Activated naive CD8-positive, alpha-beta T cell treated with anti-CD3 and anti-CD28 coated beads for 36 hours (primary cell): Measurements from ENCODE around the gene TNP2. TPM values are rescaled to one million over a fixed set of nuclear protein-coding genes. Genes with fewer than 3 reads are reported as not detected.

Source experiments
- DNase-seq: peaks from one replicate; pipeline ENCODE4 v3.0.0; 2021
- H3K27ac Mint-ChIP-seq: one replicate; pipeline ENCODE4 v1.8.0; 2022; ENCODE audit warnings: mild to moderate bottlenecking, moderate library complexity, mixed read lengths
- H3K27me3 Mint-ChIP-seq: one replicate; pipeline ENCODE4 v1.8.0; 2022; ENCODE audit warnings: mild to moderate bottlenecking, mixed read lengths
- H3K36me3 Mint-ChIP-seq: one replicate; pipeline ENCODE4 v1.8.0; 2021; ENCODE audit warnings: mild to moderate bottlenecking, mixed read lengths
- H3K4me1 Mint-ChIP-seq: one replicate; pipeline ENCODE4 v1.8.0; 2021; ENCODE audit warnings: mixed read lengths
- H3K4me3 Mint-ChIP-seq: one replicate; pipeline ENCODE4 v1.8.0; 2022; ENCODE audit warnings: mild to moderate bottlenecking, moderate library complexity, mixed read lengths
- H3K9me3 Mint-ChIP-seq: one replicate; pipeline ENCODE4 v1.8.0; 2022; ENCODE audit warnings: mixed read lengths
- total RNA-seq, 2 experiments: library from RNA; stranded (reverse); gene quantifications; one replicate each; pipeline ENCODE4 v1.2.3, GENCODE V29; 2021

The TNP2 gene
- total RNA-seq, 2 experiments from 2014 or later = not detected

DNA sequence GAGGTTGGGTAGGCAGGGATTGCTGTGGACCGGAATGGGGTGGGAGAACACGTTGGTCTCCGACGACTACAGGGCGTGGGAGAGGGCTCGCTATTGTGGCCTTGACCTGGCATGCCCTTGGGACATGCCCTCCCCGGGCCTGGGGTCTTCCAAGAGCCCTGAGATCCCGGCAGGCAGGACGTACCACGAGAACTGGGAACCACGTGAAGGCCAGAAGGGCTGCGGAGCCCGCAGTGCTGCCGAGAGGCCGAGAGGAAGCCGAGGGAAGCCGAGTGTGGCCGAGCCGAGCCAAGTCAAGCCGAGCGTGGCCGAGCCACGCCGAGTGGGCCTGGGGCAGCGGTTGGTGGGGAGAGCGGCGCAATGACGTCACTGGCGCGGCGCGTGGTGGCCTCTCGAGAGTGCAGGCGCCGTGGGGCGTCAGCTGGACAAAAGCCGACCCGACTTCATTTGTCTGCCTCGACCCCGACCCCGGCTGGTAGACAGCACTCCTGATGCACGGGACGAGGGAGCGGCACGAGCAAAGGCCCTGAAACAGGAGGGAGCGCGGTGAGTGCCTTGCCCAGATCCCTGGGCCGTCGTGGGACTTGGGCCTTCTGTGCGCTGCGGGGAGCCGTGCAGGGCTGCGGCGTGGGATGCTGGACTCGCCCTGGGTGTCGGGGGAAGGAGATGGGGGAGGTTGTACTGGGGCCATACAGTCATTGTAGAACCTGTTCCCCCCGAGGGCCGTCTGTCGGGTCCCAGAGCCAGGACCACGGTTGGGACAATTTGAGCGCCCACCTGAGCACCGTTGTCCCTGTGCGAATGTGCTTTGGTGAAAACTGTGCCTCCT lies 19.7 kb downstream of the TNP2 start:
- no peaks in the 10 kb centered on the region for H3K27me3 Mint-ChIP-seq
- H3K27ac Mint-ChIP-seq = peak overlapping the region; percentile 29
- no peak for DNase-seq
- H3K36me3 Mint-ChIP-seq = peaks cover 43% of the 10 kb centered on the region
- no peak overlapping the region for H3K4me3 Mint-ChIP-seq
- peaks cover 46% of the 10 kb centered on the region for H3K4me1 Mint-ChIP-seq
- no peaks in the 10 kb centered on the region for H3K9me3 Mint-ChIP-seq

DNA sequence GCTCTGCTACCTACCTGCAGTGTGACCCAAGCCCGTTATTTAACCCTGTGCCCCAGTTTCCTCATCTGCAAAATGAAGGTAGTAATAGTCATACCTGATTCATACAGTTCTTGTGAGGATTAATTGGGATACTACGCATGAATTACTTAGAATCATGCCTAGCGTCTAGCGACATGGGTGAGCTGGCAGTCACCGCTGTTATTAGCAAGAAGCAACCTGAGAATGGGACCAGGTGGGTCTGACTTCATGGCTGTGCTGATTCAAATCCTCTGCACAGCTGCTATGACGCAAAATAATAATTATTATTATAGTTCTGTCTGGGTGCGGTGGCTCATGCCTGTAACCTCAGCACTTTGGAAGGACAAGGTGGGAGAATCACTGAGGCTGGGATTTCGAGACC lies 21.0 kb downstream of the TNP2 start:
- no peak for DNase-seq
- Mint-ChIP-seq H3K36me3 (peaks cover 32% of the 10 kb centered on the region), H3K27ac (no peak overlapping the region), H3K4me1 (peaks cover 40% of the 10 kb centered on the region), H3K4me3 (no peak overlapping the region), H3K27me3 (no peaks in the 10 kb centered on the region), H3K9me3 (no peaks in the 10 kb centered on the region)

DNA sequence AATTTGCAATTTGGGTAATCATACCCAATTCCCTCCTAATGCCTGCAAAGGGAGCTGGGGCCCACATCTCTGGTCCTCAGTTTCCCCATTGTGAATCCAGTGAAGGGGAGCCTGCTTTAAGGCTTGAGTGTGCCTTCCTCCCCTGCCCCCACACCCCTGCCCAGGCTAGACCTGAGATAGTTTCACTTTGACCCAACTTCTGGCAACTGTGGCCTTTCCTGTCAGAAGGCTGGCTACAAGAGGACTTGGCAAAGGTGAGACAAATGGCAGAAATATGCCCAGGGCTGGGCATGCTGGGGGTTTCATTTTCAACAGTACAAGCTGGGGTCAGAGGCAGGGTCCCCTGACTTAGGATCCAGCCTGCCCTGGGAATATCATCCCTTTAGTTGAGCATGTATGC lies 23.1 kb downstream of the TNP2 start:
- Mint-ChIP-seq H3K4me3 (no peak overlapping the region), H3K27me3 (no peaks in the 10 kb centered on the region), H3K27ac (no peak overlapping the region), H3K36me3 (peaks cover 14% of the 10 kb centered on the region), H3K9me3 (no peaks in the 10 kb centered on the region), H3K4me1 (peaks cover 26% of the 10 kb centered on the region)
- DNase-seq = peak; percentile 27

DNA sequence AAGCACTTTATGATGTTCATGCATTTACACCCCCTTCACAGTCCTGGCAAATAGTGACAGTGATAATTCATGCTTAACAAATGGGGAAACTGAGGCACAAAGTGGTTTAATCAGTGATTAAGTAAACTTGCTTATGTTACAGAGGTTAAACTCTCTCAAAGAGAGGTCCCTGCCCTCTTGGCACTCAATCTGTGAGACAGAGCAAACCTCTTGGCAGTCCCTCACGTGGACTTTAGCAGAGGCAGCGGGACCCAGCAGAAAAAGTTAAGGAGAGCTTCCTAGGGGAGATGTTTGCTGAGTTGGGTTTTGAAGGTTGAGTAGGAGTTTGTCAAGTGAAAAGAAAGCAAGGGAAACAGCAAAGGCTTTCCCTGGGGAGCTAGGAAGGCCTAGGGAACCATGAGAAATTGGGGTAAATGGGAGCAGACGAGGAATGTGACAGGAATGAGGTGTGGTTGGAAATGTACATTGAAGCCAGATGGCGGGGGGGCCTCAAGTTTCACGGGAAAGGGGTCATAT lies 23.8 kb downstream of the TNP2 start:
- DNase-seq = no peak
- Mint-ChIP-seq H3K9me3 (no peaks in the 10 kb centered on the region), H3K27ac (no peak overlapping the region), H3K27me3 (no peaks in the 10 kb centered on the region), H3K4me3 (no peak overlapping the region), H3K36me3 (peaks cover 7% of the 10 kb centered on the region), H3K4me1 (peaks cover 27% of the 10 kb centered on the region)

DNA sequence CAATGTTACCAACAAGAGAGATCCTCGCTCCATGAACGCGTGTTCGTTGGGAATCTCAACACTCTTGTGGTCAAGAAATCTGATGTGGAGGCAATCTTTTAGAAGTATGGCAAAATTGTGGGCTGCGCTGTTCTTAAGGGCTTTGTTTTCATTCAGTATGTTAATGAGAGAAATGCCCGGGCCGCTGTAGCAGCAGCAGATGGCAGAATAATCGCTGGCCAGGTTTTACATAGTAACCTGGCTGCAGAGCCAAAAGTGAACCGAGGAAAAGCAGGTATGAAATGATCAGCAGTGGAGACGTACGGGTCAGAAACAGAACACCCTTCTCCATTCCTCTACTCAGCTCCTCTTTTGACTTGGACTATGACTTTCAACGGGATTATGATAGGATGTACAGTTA lies 26.5 kb downstream of the TNP2 start:
- no peaks in the 10 kb centered on the region for H3K9me3 Mint-ChIP-seq
- no peak overlapping the region for H3K27ac Mint-ChIP-seq
- DNase-seq = no peak
- H3K36me3 Mint-ChIP-seq = peaks cover 2% of the 10 kb centered on the region
- H3K4me3 Mint-ChIP-seq = no peak overlapping the region
- no peaks in the 10 kb centered on the region for H3K27me3 Mint-ChIP-seq
- H3K4me1 Mint-ChIP-seq = peaks cover 39% of the 10 kb centered on the region

DNA sequence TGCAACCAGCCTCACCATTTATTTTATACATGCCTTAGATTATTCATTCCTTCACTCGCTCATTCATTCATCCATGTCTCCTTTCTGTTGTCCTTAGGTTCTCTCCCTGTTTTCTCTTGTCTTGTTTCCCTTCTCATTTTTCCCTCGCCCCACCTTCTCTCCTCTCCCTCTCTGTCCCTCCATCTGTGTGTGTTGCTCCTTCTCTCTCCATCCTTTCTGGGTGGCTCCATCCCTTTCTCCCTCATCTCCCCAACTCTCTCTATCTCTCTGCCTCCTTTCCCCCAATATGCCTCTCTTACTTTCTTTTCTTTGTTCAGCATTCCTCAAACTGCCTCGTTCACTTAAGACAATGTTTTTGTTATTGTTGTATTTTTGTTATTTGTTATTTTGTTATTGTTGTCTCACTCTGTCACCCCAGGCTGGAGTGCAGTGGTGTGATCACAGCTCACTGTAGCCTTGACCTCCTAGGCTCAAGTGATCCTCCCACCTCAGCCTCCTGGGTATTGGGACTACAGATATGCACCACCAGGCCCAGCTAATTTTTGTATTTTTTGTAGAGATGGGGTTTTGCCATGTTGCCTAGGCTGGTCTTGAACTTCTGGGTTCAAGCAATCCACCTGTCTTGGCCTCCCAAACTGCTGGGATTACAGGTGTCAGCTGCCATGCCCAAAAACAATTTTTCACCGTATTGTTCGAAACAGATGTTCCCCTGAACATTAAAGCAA lies 27.5 kb downstream of the TNP2 start:
- no peak overlapping the region for H3K27ac Mint-ChIP-seq
- H3K36me3 Mint-ChIP-seq = no peaks in the 10 kb centered on the region
- no peak for DNase-seq
- no peaks in the 10 kb centered on the region for H3K9me3 Mint-ChIP-seq
- no peaks in the 10 kb centered on the region for H3K27me3 Mint-ChIP-seq
- H3K4me1 Mint-ChIP-seq = peaks cover 42% of the 10 kb centered on the region
- no peak overlapping the region for H3K4me3 Mint-ChIP-seq

DNA sequence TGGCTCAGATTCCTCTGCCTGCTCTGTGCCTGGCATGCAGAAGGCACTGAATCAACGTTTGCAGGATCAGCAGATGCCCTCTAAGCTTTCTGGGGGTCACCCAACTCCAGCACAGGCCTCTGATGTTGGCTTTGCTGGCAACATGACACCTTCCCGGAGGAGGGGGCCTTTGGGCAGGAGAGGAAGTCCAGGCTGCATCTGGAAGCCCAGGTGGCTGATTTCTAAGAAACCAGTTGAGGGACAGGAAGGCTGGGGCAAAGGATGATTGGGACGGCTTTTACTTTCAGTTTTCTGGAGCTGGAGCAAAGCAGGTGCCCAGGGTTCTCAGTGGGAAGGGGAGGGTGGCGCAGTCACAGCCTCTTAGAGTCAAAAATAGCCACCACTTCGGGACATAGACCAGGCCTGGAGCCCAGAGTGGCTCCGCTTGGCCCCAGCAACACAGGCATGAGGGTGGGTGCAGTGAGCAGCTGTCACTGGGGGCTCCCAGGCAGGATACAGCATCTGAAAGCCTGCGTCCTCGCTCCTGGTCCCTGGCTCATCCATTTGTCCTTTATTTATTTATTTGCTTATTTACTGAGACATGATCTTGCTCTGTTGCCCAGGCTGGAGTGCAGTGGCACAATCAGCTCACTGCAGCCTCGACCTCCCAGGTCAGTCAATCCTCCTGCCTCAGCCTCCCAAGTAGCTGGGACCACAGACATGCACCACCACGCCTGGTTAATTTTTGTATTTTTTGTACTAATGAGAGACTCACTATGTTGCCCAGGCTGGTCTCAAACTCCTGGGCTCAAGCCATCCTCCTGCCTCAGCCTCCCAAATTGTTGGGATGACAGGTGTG lies 28.3 kb downstream of the TNP2 start:
- no peak for DNase-seq
- Mint-ChIP-seq H3K27ac (peak overlapping the region; percentile 72), H3K4me3 (no peak overlapping the region)

DNA sequence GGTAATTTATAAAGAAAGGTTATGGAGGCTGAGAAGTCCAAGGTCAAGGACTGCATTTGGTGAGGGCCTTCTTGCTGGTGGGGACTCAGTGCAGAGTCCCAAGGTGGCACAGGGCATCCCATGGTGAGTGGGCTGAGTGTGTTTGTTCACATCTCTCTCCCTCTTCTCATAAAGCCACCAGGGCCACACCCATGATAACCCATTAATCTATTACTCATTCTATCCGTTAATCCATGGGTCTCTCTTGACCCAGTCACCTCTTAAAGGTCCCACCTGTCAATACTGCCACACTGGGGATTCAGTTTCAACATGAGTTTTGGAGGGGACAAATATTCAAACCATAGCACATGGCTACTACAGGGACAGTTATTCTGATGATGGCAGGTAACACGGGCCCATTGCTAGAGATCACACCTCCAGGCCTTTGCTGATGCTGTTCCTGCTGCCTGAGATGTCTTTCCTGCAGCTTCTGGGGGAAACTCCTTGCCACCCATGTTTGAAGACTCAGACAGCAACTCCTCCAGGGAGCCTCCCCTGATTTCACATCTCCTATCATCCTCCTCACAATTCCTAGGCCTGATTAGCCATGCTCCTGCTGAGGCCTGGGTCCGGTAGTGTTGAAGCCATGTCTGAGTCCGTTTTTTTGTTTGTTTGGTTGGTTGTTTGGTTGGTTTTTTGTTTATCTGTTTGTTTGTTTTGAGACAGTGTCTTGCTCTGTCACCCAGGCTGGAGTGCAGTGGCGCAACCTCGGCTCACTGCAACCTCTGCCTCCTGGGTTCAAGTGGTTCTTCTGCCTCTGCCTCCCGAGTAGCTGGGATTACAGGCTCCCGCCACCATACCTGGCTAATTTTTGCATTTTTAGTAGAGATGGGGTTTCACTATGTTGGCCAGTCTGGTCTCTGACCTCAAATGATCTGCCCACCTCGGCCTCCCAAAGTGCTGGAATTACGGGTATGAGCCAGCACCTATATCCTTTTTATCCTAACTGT lies 29.2 kb downstream of the TNP2 start:
- Mint-ChIP-seq H3K36me3 (no peaks in the 10 kb centered on the region), H3K4me3 (no peak overlapping the region), H3K4me1 (peaks cover 39% of the 10 kb centered on the region), H3K27ac (peak overlapping the region; percentile 72), H3K9me3 (no peaks in the 10 kb centered on the region), H3K27me3 (no peaks in the 10 kb centered on the region)
- DNase-seq = no peak

More for the DNA sequence above, 28.3 kb downstream of the TNP2 start:
- no peaks in the 10 kb centered on the region for H3K36me3 Mint-ChIP-seq
- H3K27me3 Mint-ChIP-seq = no peaks in the 10 kb centered on the region
- H3K9me3 Mint-ChIP-seq = no peaks in the 10 kb centered on the region
- H3K4me1 Mint-ChIP-seq = peaks cover 42% of the 10 kb centered on the region

DNA sequence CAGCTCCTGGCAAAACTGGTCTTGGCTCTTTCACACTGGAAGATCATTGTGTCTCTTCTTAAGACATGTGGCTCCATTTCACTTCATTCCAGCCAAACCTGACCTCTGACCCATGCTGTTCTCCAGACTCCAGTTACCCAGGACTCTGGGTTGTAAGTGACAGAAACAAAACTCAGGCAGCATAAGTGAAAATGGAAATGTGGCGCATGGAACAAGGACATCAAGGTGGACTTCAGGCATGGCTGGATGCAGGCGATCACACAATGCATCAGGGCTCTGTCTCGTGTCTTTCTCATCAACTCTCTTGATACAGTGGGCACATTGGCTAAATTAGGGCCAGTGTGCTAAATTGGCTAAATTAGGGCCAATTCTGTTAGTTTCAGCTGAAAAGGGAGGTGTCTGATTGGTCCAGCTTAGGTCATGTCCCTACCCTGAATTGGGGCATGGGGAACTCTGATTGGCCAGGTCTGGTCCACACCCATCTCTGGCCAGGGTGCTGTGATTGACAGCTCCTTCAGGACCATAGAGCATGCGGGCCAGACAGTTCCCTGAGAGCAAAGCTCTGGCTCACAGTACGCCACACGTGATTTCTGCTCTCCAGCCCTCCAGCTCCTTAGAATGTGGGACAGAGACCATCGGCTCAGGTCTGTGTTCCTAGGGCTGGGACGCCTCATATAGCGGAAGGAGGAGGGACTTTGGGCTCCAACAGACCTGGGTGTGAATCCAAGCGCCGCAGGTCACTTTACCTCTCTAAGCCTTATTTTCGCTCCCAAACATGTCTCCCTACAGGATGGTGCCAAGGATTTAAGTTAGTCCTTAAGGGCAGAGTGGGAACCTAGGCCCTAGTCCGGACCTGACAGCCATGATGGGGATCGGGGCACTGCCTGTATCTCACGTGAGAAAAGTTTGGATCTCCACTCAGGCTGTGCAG lies 30.6 kb downstream of the TNP2 start:
- no peak for DNase-seq
- no peak overlapping the region for H3K4me3 Mint-ChIP-seq
- no peaks in the 10 kb centered on the region for H3K27me3 Mint-ChIP-seq
- H3K36me3 Mint-ChIP-seq = no peaks in the 10 kb centered on the region
- H3K27ac Mint-ChIP-seq = no peak overlapping the region
- H3K4me1 Mint-ChIP-seq = peaks cover 51% of the 10 kb centered on the region
- no peaks in the 10 kb centered on the region for H3K9me3 Mint-ChIP-seq

DNA sequence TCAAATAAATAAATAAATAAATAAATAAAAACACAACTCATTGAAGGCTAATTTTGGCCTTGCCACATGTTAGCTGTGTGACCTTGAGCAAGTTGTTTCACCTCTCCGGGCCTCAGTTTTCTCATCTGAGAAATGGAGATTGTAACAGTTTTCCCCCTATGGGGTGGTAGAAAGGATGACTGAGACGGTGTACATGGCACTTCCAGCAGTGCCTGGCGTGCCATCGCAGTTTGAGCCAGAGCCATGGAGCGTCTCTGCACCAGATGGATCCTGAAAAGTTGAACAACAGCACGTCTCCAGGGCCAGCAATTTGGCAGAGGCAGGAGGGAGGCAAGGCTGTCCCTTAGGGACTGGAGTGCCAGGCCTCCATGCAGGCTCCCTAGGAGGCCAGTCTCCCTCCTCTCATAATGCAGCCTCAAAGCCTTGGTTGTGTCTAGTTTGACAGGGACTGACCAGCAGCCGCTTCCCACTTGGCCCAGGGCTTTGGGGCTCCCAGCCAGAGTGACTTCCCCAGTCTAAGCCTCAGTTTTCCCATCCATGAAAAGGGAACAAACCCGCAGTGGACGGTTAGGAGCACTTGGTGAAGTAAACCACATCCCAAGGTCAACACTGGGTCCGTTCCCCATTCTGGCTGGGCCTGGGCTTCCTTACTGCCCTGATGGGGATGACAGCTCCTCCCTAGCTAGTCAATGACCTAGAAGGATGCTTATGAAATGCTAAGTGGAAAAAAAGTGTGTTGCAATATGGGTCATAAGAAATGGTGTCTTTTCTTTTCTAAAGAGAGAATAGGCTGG lies 32.5 kb downstream of the TNP2 start:
- Mint-ChIP-seq H3K4me3 (no peak overlapping the region), H3K27me3 (no peaks in the 10 kb centered on the region), H3K9me3 (no peaks in the 10 kb centered on the region), H3K4me1 (peaks cover 65% of the 10 kb centered on the region), H3K27ac (peak overlapping the region; percentile 34), H3K36me3 (no peaks in the 10 kb centered on the region)
- no peak for DNase-seq

DNA sequence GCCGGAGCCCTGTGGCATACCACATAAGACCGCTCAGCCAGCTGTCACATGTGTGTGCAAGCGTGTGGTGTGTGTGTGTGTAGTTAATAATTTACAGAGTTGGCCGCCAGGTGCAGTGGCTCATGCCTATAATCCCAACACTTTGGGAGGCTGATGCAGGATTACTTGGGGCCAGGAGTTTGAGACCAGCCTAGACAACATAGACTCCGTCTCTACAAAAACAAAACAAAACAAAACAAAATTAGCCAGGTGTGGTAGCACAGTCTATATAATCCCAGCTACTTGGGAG lies 33.5 kb downstream of the TNP2 start:
- Mint-ChIP-seq H3K4me3 (no peak overlapping the region), H3K27ac (no peak overlapping the region), H3K36me3 (no peaks in the 10 kb centered on the region), H3K9me3 (no peaks in the 10 kb centered on the region), H3K4me1 (peaks cover 69% of the 10 kb centered on the region), H3K27me3 (no peaks in the 10 kb centered on the region)
- no peak for DNase-seq

DNA sequence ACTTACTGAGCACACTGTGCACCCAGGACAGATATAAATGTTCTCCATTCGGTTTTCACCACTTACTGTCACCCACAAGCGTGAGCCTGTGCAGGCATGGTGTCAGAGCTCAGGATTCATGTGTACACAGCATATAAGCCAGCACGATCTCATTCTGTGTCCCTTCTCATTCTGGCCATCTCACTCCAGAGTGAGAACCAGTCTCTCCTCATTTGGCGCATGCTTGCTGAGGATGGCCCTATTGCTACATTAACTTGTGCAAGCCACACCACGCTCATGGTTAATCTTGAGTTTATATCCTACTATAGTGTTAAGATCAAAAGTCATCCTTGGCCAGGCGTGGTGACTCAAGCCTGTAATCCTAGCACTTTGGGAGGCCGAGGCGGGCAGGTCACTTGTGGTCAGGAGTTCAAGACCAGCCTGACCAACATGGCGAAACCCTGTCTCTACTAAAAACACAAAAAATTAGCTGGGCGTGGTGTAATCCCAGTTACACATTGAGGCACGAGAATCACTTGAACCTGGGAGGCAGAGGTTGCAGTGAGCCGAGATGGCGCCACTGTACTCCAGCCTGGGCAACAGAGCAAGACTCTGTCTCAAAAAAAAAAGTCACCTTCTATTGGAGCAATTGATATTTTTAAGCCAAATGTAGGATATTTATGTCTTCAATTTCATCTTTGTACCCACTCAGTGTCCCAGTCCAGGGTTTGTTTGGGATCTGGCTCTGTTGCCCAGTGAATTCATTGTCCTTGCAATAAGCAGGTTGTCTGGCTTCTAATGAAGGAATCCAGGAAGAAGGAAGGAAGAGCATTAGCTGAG lies 34.0 kb downstream of the TNP2 start:
- Mint-ChIP-seq H3K4me3 (no peak overlapping the region), H3K9me3 (no peaks in the 10 kb centered on the region), H3K27ac (peak overlapping the region; percentile 57), H3K27me3 (no peaks in the 10 kb centered on the region), H3K36me3 (no peaks in the 10 kb centered on the region), H3K4me1 (peaks cover 64% of the 10 kb centered on the region)
- no peak for DNase-seq
